ENCODE results near the gene UFC1.

UFC1 gene

GRCh38 chr1:161161652-161162051 is 7.9 kb downstream of the UFC1 start:
- no peak for DNase-seq (ENCODE audit: low spot score)
- in situ Hi-C loops (cut with MboI; ENCODE audit: low pct_unique_long_range_greater_than_20kb, low sequenced_read_pairs, unreplicated experiment): no loop called here
- TF ChIP-seq, protein P1, sequence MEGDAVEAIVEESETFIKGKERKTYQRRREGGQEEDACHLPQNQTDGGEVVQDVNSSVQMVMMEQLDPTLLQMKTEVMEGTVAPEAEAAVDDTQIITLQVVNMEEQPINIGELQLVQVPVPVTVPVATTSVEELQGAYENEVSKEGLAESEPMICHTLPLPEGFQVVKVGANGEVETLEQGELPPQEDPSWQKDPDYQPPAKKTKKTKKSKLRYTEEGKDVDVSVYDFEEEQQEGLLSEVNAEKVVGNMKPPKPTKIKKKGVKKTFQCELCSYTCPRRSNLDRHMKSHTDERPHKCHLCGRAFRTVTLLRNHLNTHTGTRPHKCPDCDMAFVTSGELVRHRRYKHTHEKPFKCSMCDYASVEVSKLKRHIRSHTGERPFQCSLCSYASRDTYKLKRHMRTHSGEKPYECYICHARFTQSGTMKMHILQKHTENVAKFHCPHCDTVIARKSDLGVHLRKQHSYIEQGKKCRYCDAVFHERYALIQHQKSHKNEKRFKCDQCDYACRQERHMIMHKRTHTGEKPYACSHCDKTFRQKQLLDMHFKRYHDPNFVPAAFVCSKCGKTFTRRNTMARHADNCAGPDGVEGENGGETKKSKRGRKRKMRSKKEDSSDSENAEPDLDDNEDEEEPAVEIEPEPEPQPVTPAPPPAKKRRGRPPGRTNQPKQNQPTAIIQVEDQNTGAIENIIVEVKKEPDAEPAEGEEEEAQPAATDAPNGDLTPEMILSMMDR (IDR thresholded peaks at IDR 0.05; ENCODE audit: extremely low read depth, insufficient read depth, missing control alignments): no peak

GRCh38 chr1:161162052-161162451 is 8.3 kb downstream of the UFC1 start:
- in situ Hi-C loops (cut with MboI; ENCODE audit: low pct_unique_long_range_greater_than_20kb, low sequenced_read_pairs, unreplicated experiment): no loop called here

GRCh38 chr1:161162806-161163205 is 9.0 kb downstream of the UFC1 start:
- in situ Hi-C loops (cut with MboI; ENCODE audit: low pct_unique_long_range_greater_than_20kb, low sequenced_read_pairs, unreplicated experiment): no loop called here
- TF ChIP-seq, protein P1 (IDR thresholded peaks at IDR 0.05; ENCODE audit: extremely low read depth, insufficient read depth, missing control alignments): no peak
- DNase-seq (ENCODE audit: low spot score): no peak

More at GRCh38 chr1:161162052-161162451, 8.3 kb downstream of the UFC1 start:
- DNase-seq (ENCODE audit: low spot score): no peak
- TF ChIP-seq, protein P1 (IDR thresholded peaks at IDR 0.05; ENCODE audit: extremely low read depth, insufficient read depth, missing control alignments): no peak

GRCh38 chr1:161163793-161164192 is 10.0 kb downstream of the UFC1 start:
- DNase-seq (ENCODE audit: low spot score): no peak
- in situ Hi-C loops (cut with MboI; ENCODE audit: low pct_unique_long_range_greater_than_20kb, low sequenced_read_pairs, unreplicated experiment): no loop called here

DNA sequence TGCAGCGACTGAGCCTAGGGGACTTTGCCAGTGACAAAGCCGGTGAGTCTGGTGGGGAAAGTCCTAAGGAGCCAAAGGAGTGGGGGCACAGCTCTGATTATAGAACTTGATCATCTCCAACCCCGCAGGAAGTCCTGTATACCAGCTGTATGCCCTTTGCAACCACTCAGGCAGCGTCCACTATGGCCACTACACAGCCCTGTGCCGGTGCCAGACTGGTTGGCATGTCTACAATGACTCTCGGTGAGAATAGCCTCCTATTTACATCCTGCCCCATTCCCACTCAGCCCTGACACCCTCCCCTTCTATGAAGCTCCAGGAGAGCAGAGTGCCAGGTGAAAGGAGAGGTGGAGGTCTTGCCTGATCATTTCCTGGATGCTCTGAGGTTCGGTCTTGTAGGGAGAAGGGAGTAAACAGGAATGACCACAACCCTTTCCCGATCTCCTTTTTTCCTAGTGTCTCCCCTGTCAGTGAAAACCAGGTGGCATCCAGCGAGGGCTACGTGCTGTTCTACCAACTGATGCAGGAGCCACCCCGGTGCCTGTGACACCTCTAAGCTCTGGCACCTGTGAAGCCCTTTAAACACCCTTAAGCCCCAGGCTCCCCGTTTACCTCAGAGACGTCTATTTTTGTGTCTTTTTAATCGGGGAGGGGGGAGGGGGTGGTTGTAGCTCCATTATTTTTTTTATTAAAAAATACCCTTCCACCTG is 11.3 kb downstream of the UFC1 start:
- TF ChIP-seq, protein P1 (IDR thresholded peaks at IDR 0.05; ENCODE audit: extremely low read depth, insufficient read depth, missing control alignments): no peak
- no peak for DNase-seq (ENCODE audit: low spot score)
- in situ Hi-C loops (cut with MboI; ENCODE audit: low pct_unique_long_range_greater_than_20kb, low sequenced_read_pairs, unreplicated experiment): no loop called here

More at GRCh38 chr1:161163793-161164192, 10.0 kb downstream of the UFC1 start:
- TF ChIP-seq, protein P1 (IDR thresholded peaks at IDR 0.05; ENCODE audit: extremely low read depth, insufficient read depth, missing control alignments): no peak

DNA sequence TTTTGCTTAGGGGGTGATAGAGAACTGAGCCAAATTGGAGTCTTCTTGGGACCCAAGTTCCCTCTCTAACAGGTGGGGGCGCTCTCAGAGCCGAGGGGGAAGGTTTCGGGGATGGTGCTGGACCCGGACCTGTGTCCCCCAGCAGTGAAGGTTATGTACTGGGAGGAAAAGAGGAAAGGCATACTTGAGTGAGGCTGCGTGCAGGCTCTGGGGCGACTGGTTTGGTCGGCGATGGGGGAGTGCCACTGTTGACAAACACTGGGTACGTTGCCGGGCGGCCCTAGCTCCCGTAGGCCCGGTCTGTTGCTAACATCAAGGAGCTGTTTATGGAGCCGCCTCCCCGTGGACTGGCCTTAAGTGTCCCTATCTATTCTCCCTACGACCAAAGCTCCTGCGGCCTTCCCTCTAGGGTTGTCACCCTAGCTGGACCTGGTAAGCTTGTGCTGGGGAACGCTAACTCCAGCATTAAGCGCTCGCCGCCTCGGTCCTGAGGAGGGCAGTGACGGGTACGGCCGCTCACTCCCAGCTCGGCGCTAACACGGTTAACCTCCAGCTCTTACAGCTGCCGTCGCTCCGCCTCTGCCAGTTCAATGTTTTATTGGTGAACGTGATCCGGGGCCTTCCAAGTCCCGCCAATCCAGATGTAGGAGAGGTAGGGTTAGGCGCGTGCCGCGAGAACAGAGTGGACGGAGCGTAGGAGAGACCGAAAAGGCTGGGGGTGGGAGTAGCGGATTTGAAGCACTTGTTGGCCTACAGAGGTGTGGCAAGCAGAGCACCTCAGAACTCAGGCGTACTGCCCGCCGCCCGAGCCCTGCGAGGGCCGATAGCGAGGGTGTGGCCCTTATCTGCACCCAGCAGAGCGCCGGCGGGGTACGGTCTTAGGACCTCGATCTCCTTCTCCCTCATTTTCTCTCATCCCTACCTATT is 12.2 kb downstream of the UFC1 start, which contains the start of gene PPOX:
Gene PPOX (plus strand): TSS at position 685 of the 927 bp plus-strand sequence. CDS start 422 bp downstream, outside the sequence.
- in situ Hi-C loops (cut with MboI; ENCODE audit: low pct_unique_long_range_greater_than_20kb, low sequenced_read_pairs, unreplicated experiment): no loop called here
- TF ChIP-seq, protein P1 (IDR thresholded peaks at IDR 0.05; ENCODE audit: extremely low read depth, insufficient read depth, missing control alignments): peak; percentile 54
- peak; percentile 91 for DNase-seq (ENCODE audit: low spot score)
